ENCODE measurements around the gene TMEM208.

DNA sequence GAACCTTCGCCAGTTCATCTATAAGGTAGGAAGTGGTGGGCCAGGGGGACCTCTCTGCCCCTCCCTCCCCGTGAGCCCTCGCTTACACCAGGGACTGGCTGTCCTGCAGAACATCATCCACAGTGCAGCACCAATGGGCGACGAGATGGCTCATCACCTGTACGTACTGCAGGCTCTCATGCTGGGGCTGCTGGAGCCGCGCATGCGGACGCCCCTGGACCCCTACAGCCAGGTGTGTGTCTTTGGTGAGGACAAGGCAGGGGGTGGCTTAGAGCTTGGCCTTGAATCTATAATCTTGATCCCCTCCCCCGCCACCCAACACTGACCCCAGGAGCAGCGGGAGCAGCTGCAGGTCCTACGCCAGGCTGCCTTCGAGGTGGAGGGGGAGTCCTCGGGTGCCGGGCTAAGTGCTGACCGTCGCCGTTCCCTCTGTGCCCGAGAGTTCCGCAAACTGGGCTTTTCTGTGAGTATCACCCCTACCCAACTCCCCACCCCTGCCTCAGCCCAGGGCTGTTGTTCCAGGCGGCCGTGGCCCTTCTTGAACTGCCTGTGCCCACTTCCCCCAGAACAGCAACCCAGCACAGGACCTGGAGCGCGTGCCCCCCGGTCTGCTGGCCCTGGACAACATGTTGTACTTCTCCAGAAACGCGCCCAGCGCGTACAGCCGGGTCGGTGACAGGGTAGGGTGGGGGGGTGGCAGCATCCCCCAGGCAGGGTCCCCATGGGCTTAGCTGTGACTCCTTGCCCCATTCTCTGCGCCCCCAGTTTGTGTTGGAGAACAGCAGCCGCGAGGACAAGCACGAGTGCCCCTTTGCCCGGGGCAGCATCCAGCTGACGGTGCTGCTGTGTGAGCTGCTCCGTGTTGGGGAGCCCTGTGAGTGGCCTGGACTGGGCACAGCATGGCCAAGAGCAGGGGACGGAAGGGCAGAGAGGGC, 25.3 kb upstream of the TMEM208 start:
- TF ChIP-seq POLR2A (IDR thresholded peaks at IDR 0.05) (no peak), CTCF (IDR thresholded peaks at IDR 0.05) (no peak), EP300 (IDR thresholded peaks at IDR 0.05) (no peak)
